OCI-LY1 (cell line): ENCODE data around the gene LYPD8.

Experiments used
- H2AFZ ChIP-seq: fragments of 200-600 bp; sonication (generic), shearing (Covaris generic); 2 replicates; pipeline ENCODE4 v1.6.0; 2014; ENCODE audit warnings: antibody characterized with exemption, mild to moderate bottlenecking, low read length
- H3F3A ChIP-seq: fragments of 200-600 bp; sonication (generic), shearing (Covaris generic); 2 replicates; pipeline ENCODE4 v1.6.0; 2014; ENCODE audit warnings: mild to moderate bottlenecking, antibody characterized with exemption, low read length, moderate library complexity; ENCODE audit not compliant: insufficient read depth
- H3K27ac ChIP-seq: fragments of 200-600 bp; sonication (generic); 2 replicates; pipeline ENCODE4 v1.5.1; 2014; ENCODE audit warnings: low read length, mixed run types, mild to moderate bottlenecking, low read depth; ENCODE audit not compliant: poor library complexity, severe bottlenecking
- H3K27me3 ChIP-seq: fragments of 200-600 bp; sonication (generic); 2 replicates; pipeline ENCODE4 v1.6.0; 2014; ENCODE audit warnings: antibody characterized with exemption, mild to moderate bottlenecking, low read length, moderate library complexity; ENCODE audit not compliant: insufficient read depth
- H3K36me3 ChIP-seq: fragments of 200-600 bp; sonication (generic); 2 replicates; pipeline ENCODE4 v1.6.1; 2014; ENCODE audit warnings: mild to moderate bottlenecking, antibody characterized with exemption, low read length, moderate library complexity, mixed read lengths; ENCODE audit not compliant: insufficient read depth
- H3K4me1 ChIP-seq: fragments of 200-600 bp; sonication (generic); 2 replicates; pipeline ENCODE4 v1.5.1; 2014; ENCODE audit warnings: mild to moderate bottlenecking, low read length, moderate library complexity; ENCODE audit not compliant: insufficient read depth, severe bottlenecking
- H3K4me2 ChIP-seq: fragments of 200-600 bp; sonication (generic), shearing (Covaris generic); 2 replicates; pipeline ENCODE4 v1.6.1; 2014; ENCODE audit warnings: low read length
- H3K4me3 ChIP-seq: fragments of 200-600 bp; sonication (generic); 2 replicates; pipeline ENCODE4 v1.5.1; 2014; ENCODE audit warnings: low read length, low read depth, mild to moderate bottlenecking, mixed read lengths; ENCODE audit not compliant: poor library complexity, severe bottlenecking
- H3K79me2 ChIP-seq: fragments of 200-600 bp; shearing (Covaris generic); 2 replicates; pipeline ENCODE4 v1.6.1; 2016; ENCODE audit warnings: mixed run types, low read length, mixed read lengths; ENCODE audit not compliant: insufficient read depth
- H3K9ac ChIP-seq: fragments of 200-600 bp; sonication (generic), shearing (Covaris generic); 2 replicates; pipeline ENCODE4 v1.6.1; 2014; ENCODE audit warnings: mild to moderate bottlenecking, low read length, mixed read lengths
- H3K9me2 ChIP-seq: fragments of 200-600 bp; sonication (generic), shearing (Covaris generic); 2 replicates; pipeline ENCODE4 v1.6.1; 2014; ENCODE audit warnings: low read depth, mild to moderate bottlenecking, low read length, mixed read lengths
- H3K9me3 ChIP-seq: fragments of 200-600 bp; shearing (Covaris generic); 2 replicates; pipeline ENCODE4 v1.6.1; 2014; ENCODE audit warnings: low read length, mixed read lengths
- H4K20me1 ChIP-seq: fragments of 200-600 bp; sonication (generic), shearing (Covaris generic); 2 replicates; pipeline ENCODE4 v1.6.0; 2016; ENCODE audit warnings: mild to moderate bottlenecking, low read length; ENCODE audit not compliant: insufficient read depth
- EZH2 ChIP-seq: fragments of 200-600 bp; sonication (generic), shearing (Covaris generic); IDR thresholded peaks from 2 replicates; pipeline ENCODE4 v1.8.0; 2017; ENCODE audit warnings: borderline replicate concordance, mixed run types, mild to moderate bottlenecking, antibody characterized with exemption, low read length, moderate library complexity, mixed read lengths
- TF ChIP-seq, protein P1 (sequence below): fragments of 200-600 bp; sonication (generic), shearing (Covaris generic); IDR thresholded peaks from 2 replicates; pipeline ENCODE4 v1.5.1; 2017; ENCODE audit warnings: mild to moderate bottlenecking, antibody characterized with exemption, low read length, moderate library complexity, mixed read lengths

LYPD8 gene

DNA sequence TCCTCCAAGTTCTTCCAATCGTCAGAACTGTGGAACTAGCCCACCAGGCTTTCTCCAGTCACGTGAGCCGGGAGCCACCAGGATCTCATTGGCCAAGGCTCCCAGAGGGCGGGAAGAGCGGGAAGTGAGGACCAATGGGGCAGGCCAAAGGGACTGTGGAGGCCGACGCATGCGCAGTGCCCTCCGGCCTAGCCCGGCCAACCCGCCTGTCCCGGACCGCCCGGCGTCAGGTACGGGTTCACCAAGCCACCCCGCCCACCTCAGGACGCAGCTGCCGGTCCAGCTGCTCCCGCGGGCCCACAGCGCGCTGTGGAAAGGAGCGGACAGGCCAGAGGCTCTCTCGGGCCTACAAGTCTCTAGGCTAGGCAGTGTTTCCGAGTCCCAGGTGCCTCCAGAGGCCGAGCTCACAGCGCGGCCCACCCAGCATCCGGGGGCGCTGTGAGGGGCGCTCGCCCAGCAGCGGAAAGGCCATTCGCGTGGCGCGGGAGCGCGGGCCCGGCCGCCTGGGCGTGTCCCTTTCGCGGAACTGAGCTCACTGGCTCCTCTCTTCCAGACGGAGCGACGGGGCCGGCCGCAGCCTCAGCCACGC, 63.9 kb downstream of the LYPD8 start:
- H3K36me3 ChIP-seq, result no peaks in the 10 kb centered on the region
- TF ChIP-seq, protein P1, sequence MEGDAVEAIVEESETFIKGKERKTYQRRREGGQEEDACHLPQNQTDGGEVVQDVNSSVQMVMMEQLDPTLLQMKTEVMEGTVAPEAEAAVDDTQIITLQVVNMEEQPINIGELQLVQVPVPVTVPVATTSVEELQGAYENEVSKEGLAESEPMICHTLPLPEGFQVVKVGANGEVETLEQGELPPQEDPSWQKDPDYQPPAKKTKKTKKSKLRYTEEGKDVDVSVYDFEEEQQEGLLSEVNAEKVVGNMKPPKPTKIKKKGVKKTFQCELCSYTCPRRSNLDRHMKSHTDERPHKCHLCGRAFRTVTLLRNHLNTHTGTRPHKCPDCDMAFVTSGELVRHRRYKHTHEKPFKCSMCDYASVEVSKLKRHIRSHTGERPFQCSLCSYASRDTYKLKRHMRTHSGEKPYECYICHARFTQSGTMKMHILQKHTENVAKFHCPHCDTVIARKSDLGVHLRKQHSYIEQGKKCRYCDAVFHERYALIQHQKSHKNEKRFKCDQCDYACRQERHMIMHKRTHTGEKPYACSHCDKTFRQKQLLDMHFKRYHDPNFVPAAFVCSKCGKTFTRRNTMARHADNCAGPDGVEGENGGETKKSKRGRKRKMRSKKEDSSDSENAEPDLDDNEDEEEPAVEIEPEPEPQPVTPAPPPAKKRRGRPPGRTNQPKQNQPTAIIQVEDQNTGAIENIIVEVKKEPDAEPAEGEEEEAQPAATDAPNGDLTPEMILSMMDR, result no peak
- TF ChIP-seq EZH2, result no peak
- no peaks in the 10 kb centered on the region for H4K20me1 ChIP-seq
- no peaks in the 10 kb centered on the region for H3K9me3 ChIP-seq
- H3K9me2 ChIP-seq, result no peaks in the 10 kb centered on the region
- no peak overlapping the region for H2AFZ ChIP-seq
- no peak overlapping the region for H3K4me2 ChIP-seq
- H3F3A ChIP-seq, result no peaks in the 10 kb centered on the region
- no peak overlapping the region for H3K9ac ChIP-seq
- H3K79me2 ChIP-seq, result no peaks in the 10 kb centered on the region
- H3K27me3 ChIP-seq, result no peaks in the 10 kb centered on the region; the same call in 1 of the 2 replicates
- no peak overlapping the region for H3K27ac ChIP-seq
- H3K4me3 ChIP-seq, result no peak overlapping the region
- no peaks in the 10 kb centered on the region for H3K4me1 ChIP-seq
